HepG2 (cell line): ENCODE data around the gene IQGAP2. TPM values are rescaled to one million over a fixed set of nuclear protein-coding genes. Genes with fewer than 3 reads are reported as not detected.

Experiments used
- ATAC-seq: fragments of 200-7000 bp; cut with Tn5 transposase; 3 replicates; pipeline ENCODE4 v1.9.1; 2020; ENCODE audit warnings: mild to moderate bottlenecking, moderate library complexity
- BruUV-seq: library from RNA; stranded (reverse); fragments of 400-500 nt; replicated peaks from 2 replicates; lab custom pipeline; 2021; lab: Mats Ljungman, UMichigan
- CTCF ChIA-PET: fragments of 300-600 bp; formaldehyde crosslinking; extraction: SDS; loops from one replicate; lab custom pipeline; 2021; ENCODE audit warnings: low total read pairs, inconsistent platforms, low intra/inter-chr PET ratio; lab: Yijun Ruan, JAX
- POLR2A ChIA-PET: fragments of 350-600 bp; sonication (Branson Sonifier 250); formaldehyde crosslinking; loops from one replicate; lab custom pipeline; 2020; ENCODE audit warnings: antibody characterized with exemption, inconsistent platforms; lab: Yijun Ruan, JAX
- DNase-seq: peaks from one replicate; pipeline ENCODE4 v3.0.0-alpha.2; 2015; ENCODE audit warnings: low spot score
- FAIRE-seq: peaks from 3 replicates; lab custom pipeline; 2011; peaks lifted over from hg19 to GRCh38; lab: Jason Lieb, UNC
- H2AFZ ChIP-seq: one replicate; pipeline ENCODE4 v1.6.1; 2011; ENCODE audit warnings: low read length, inconsistent platforms
- H3K27ac ChIP-seq: fragments of 300-600 bp; 3 replicates; pipeline ENCODE4 v1.8.0; 2011; ENCODE audit warnings: mixed run types, mild to moderate bottlenecking, mixed read lengths, low read length, inconsistent platforms; ENCODE audit not compliant: insufficient read depth; ENCODE audit errors: extremely low read length
- H3K27me3 ChIP-seq, 2 experiments: fragments of 200-600 bp in 1 of 2; 2 replicates in 1 of 2; 3 replicates in 1 of 2; pipeline versions ENCODE4 v1.6.0 to v1.8.0; 2011; ENCODE audit warnings: low read length in 2 of 2, mild to moderate bottlenecking in 2 of 2, moderate library complexity in 2 of 2, inconsistent platforms in 1 of 2; ENCODE audit not compliant: insufficient read depth in 2 of 2, control insufficient read depth in 1 of 2
- H3K36me3 ChIP-seq, 2 experiments: fragments of 200-600 bp in 1 of 2; replicated peaks in 1 of 2; 2 replicates in 1 of 2; 3 replicates in 1 of 2; pipeline versions ENCODE4 v1.5.1 to v1.8.0; 2011; ENCODE audit warnings: low read length in 2 of 2, inconsistent platforms in 1 of 2; ENCODE audit not compliant: insufficient read depth in 2 of 2, control insufficient read depth in 1 of 2
- H3K4me1 ChIP-seq: 2 replicates; pipeline ENCODE4 v1.5.1; 2012; ENCODE audit warnings: low read length, inconsistent platforms; ENCODE audit not compliant: insufficient read depth
- H3K4me2 ChIP-seq: 2 replicates; pipeline ENCODE4 v1.6.0; 2011; ENCODE audit warnings: low read depth, low read length, inconsistent platforms
- H3K4me3 ChIP-seq, 3 experiments: fragments of 200-600 bp in 1 of 3; sonication (generic), shearing (Covaris generic) in 1 of 3; replicated peaks in 1 of 3; 2 replicates each; pipeline ENCODE4 v1.5.1; 2011 to 2016; ENCODE audit warnings: low read length in 3 of 3, inconsistent platforms in 2 of 3, low read depth in 2 of 3, mild to moderate bottlenecking in 2 of 3, control low read depth in 1 of 3, mixed read lengths in 1 of 3; ENCODE audit not compliant: insufficient read depth in 1 of 3
- H3K79me2 ChIP-seq: one replicate; pipeline ENCODE4 v1.6.1; 2011; ENCODE audit warnings: low read length, inconsistent platforms; ENCODE audit not compliant: insufficient read depth
- H3K9ac ChIP-seq: 2 replicates; pipeline ENCODE4 v1.6.0; 2011; ENCODE audit warnings: mild to moderate bottlenecking, low read depth, low read length, inconsistent platforms; ENCODE audit not compliant: insufficient read depth
- H3K9me3 ChIP-seq: 2 replicates; pipeline ENCODE4 v1.5.1; 2012; ENCODE audit warnings: mild to moderate bottlenecking, low read length
- H4K20me1 ChIP-seq: 2 replicates; pipeline ENCODE4 v1.6.0; 2011; ENCODE audit warnings: inconsistent platforms, mild to moderate bottlenecking, low read length, moderate library complexity; ENCODE audit not compliant: insufficient read depth
- GABPA ChIP-seq, 2 experiments: IDR thresholded peaks; 2 replicates each; pipeline ENCODE4 v1.6.1; 2011 to 2016; ENCODE audit warnings: low read depth in 2 of 2, low read length in 1 of 2, missing biosample characterization in 1 of 2, missing genetic modification characterization in 1 of 2
- HMGA1 ChIP-seq: sonication (generic); formaldehyde crosslinking; conservative IDR thresholded peaks from 2 replicates; pipeline ENCODE4 v1.4.0; 2020; ENCODE audit warnings: missing genetic modification reagents
- MTERF4 ChIP-seq: sonication (generic); formaldehyde crosslinking; IDR thresholded peaks from 2 replicates; pipeline ENCODE4 v1.8.0; 2023; ENCODE audit warnings: mild to moderate bottlenecking, missing genetic modification reagents
- RBAK ChIP-seq: sonication (generic); formaldehyde crosslinking; IDR thresholded peaks from 2 replicates; pipeline ENCODE4 v1.5.1; 2020; ENCODE audit warnings: mild to moderate bottlenecking, missing genetic modification reagents
- SYNCRIP ChIP-seq: fragments of 200-400 bp; formaldehyde crosslinking; IDR thresholded peaks from 2 replicates; pipeline ENCODE4 v1.6.1; 2018; ENCODE audit warnings: mild to moderate bottlenecking, low read depth, low read length; ENCODE audit not compliant: insufficient read depth
- ZNF205 ChIP-seq: IDR thresholded peaks from 2 replicates; pipeline ENCODE4 v1.6.1; 2018; ENCODE audit warnings: missing biosample characterization, missing genetic modification reagents
- ZNF382 ChIP-seq: sonication (generic); formaldehyde crosslinking; IDR thresholded peaks from 2 replicates; pipeline ENCODE4 v1.5.0; 2020; ENCODE audit warnings: missing genetic modification reagents, mild to moderate bottlenecking, borderline replicate concordance
- ZNF510 ChIP-seq: sonication (generic); formaldehyde crosslinking; IDR thresholded peaks from 2 replicates; pipeline ENCODE4 v1.4.0; 2020; ENCODE audit warnings: low read depth, mild to moderate bottlenecking, missing genetic modification reagents
- ZNF550 ChIP-seq: sonication (generic); formaldehyde crosslinking; IDR thresholded peaks from 2 replicates; pipeline ENCODE4 v1.4.0; 2020; ENCODE audit warnings: mild to moderate bottlenecking, missing genetic modification reagents, borderline replicate concordance
- ZNF607 ChIP-seq: sonication (generic); formaldehyde crosslinking; IDR thresholded peaks from 2 replicates; pipeline ENCODE4 v1.5.1; 2020; ENCODE audit warnings: missing genetic modification reagents, mild to moderate bottlenecking, borderline replicate concordance
- WGBS: methylation state at CpG from one replicate; pipeline ENCODE4 v1.1.6; 2017; ENCODE audit warnings: low lambda C conversion rate; 5-methylcytosine and 5-hydroxymethylcytosine counted together
- in situ Hi-C: cut with HindIII; loops from 2 replicates; pipeline ENCODE4 v1.10.0; 2017; ENCODE audit warnings: low pct_unique_long_range_greater_than_20kb; ENCODE audit not compliant: extremely low pct_ligation_motif_present
- intact Hi-C: fragments of 100-400 bp; cut with micrococcal nuclease; formaldehyde crosslinking; loops from one replicate; pipeline ENCODE4 v1.10.0; 2022; ENCODE audit not compliant: unreplicated experiment
- polyA plus RNA-seq, 8 experiments: library from polyadenylated mRNA; depleted of rRNA in 3 of 8; stranded (reverse) in 7 of 8; unstranded in 1 of 8; fragments of >200 nt; fragmentation: Illumina TruSeq in 4 of 8; extraction: Trizol in 4 of 8; gene quantifications; 2 replicates each; pipeline versions ENCODE4 v1.2.1 to v1.2.3, GENCODE V29; 2011 to 2016; ENCODE audit warnings: low read depth in 4 of 8, missing spikeins in 1 of 8, mixed read lengths in 1 of 8; ENCODE audit not compliant: insufficient read depth in 1 of 8
- total RNA-seq, 5 experiments: library from RNA; depleted of rRNA; stranded (reverse); fragments of >200 nt; fragmentation: Illumina TruSeq; extraction: Trizol; gene quantifications; 2 replicates each; pipeline ENCODE4 v1.2.3, GENCODE V29; 2016; ENCODE audit warnings: low read depth in 1 of 5
- TF ChIP-seq, protein P1 (sequence below): sonication (generic); formaldehyde crosslinking; IDR thresholded peaks from 2 replicates; pipeline ENCODE4 v1.4.0; 2020; ENCODE audit warnings: missing genetic modification reagents; ENCODE audit errors: not compliant biosample characterization
- TF ChIP-seq, protein P2 (sequence below): sonication (generic); formaldehyde crosslinking; IDR thresholded peaks from 2 replicates; pipeline ENCODE4 v1.4.0; 2020; ENCODE audit warnings: mild to moderate bottlenecking, missing genetic modification reagents
- TF ChIP-seq, protein P3 (sequence below): IDR thresholded peaks from 2 replicates; pipeline ENCODE4 v1.6.1; 2018; ENCODE audit warnings: missing genetic modification reagents, mild to moderate bottlenecking, missing compliant biosample characterization

The IQGAP2 gene
- total and polyA plus RNA-seq, 2 of the 13 experiments (the other 11 are each of a cell fraction or from before 2014, with no cell fraction given), result 35.2 to 83.3 TPM

GRCh38 chr5:76479281-76479680, 76.2 kb downstream of the IQGAP2 start:
- H3K4me3 ChIP-seq, result no peak overlapping the region
- H3K79me2 ChIP-seq, result peaks cover 53% of the 10 kb centered on the region
- TF ChIP-seq ZNF550 (no peak), ZNF382 (CRISPR knock-in tag) (no peak), ZNF607 (CRISPR knock-in tag) (no peak), MTERF4 (CRISPR knock-in tag) (no peak), SYNCRIP (no peak), HMGA1 (CRISPR knock-in tag) (no peak), ZNF510 (CRISPR knock-in tag) (no peak), ZNF205 (CRISPR knock-in tag) (no peak), GABPA (IDR thresholded peaks at IDR 0.05; ENCODE audit: low read depth, low read length) (no peak), GABPA (CRISPR knock-in tag; IDR thresholded peaks at IDR 0.05; ENCODE audit: low read depth) (no peak), RBAK (CRISPR knock-in tag) (no peak)
- TF ChIP-seq, protein P1, sequence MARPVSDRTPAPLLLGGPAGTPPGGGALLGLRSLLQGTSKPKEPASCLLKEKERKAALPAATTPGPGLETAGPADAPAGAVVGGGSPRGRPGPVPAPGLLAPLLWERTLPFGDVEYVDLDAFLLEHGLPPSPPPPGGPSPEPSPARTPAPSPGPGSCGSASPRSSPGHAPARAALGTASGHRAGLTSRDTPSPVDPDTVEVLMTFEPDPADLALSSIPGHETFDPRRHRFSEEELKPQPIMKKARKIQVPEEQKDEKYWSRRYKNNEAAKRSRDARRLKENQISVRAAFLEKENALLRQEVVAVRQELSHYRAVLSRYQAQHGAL, result no peak
- TF ChIP-seq, protein P2, sequence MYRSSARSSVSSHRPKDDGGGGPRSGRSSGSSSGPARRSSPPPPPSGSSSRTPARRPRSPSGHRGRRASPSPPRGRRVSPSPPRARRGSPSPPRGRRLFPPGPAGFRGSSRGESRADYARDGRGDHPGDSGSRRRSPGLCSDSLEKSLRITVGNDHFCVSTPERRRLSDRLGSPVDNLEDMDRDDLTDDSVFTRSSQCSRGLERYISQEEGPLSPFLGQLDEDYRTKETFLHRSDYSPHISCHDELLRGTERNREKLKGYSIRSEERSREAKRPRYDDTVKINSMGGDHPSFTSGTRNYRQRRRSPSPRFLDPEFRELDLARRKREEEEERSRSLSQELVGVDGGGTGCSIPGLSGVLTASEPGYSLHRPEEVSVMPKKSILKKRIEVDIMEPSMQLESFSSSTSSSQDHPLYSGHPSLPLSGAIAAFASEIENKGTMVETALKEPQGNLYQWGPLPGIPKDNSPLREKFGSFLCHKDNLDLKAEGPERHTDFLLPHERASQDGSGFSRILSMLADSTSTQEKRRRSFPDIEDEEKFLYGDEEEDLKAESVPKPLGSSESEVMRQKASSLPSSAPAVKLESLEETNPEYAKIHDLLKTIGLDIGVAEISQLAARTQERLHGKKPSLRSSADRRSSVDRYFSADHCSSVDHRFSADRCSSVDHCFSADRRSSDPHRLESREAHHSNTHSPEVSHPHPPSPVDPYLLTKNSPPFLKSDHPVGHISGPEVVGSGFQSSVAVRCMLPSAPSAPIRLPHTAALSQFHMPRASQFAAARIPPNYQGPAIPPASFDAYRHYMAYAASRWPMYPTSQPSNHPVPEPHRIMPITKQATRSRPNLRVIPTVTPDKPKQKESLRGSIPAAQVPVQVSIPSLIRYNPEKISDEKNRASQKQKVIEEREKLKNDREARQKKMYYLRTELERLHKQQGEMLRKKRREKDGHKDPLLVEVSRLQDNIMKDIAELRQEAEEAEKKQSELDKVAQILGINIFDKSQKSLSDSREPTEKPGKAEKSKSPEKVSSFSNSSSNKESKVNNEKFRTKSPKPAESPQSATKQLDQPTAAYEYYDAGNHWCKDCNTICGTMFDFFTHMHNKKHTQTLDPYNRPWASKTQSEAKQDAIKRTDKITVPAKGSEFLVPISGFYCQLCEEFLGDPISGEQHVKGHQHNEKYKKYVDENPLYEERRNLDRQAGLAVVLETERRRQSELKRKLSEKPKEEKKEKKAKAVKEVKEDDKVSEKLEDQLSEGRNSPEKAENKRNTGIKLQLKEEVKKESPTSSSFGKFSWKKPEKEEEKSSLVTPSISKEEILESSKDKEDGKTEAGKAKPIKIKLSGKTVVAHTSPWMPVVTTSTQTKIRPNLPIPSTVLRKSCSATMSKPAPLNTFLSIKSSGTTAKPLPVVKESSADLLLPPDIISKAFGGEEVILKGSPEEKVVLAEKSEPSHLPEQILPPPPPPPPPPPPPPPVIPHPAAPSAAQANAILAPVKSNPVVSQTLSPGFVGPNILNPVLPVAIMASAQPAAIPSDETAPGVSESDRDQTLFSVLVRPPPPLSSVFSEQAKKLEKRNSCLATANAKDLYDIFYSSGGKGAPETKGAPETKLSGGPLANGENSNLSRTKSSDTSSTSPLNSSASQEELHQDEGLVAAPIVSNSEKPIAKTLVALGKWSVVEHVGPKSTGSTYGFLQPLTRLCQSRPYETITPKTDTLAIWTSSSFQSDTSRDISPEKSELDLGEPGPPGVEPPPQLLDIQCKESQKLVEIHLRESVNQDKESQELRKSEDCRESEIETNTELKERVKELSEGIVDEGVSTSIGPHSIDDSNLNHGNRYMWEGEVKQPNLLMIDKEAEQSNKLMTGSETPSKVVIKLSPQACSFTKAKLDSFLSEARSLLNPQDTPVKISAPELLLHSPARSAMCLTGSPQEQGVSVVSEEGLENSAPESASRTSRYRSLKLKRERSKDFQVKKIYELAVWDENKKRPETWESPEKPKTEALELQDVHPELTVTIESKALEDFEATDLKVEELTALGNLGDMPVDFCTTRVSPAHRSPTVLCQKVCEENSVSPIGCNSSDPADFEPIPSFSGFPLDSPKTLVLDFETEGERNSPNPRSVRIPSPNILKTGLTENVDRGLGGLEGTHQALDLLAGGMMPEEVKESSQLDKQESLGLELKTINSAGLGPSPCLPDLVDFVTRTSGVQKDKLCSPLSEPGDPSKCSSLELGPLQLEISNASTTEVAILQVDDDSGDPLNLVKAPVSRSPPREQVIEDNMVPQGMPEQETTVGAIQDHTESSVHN (CRISPR knock-in tag), result no peak
- TF ChIP-seq, protein P3, sequence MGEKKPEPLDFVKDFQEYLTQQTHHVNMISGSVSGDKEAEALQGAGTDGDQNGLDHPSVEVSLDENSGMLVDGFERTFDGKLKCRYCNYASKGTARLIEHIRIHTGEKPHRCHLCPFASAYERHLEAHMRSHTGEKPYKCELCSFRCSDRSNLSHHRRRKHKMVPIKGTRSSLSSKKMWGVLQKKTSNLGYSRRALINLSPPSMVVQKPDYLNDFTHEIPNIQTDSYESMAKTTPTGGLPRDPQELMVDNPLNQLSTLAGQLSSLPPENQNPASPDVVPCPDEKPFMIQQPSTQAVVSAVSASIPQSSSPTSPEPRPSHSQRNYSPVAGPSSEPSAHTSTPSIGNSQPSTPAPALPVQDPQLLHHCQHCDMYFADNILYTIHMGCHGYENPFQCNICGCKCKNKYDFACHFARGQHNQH, result no peak
- in situ Hi-C loops (no loop called here), intact Hi-C loops (no loop called here)
- H3K27ac ChIP-seq, result peak overlapping the region; percentile 4
- no peaks in the 10 kb centered on the region for H3K9me3 ChIP-seq
- H3K4me2 ChIP-seq, result no peak overlapping the region
- no TSS peak for BruUV-seq
- peaks cover 82% of the 10 kb centered on the region for H3K4me1 ChIP-seq
- DNase-seq (no peak), FAIRE-seq (no peak), ATAC-seq (no peak)
- ChIA-PET POLR2A (interaction anchor here (1.4 kb wide), 1 partner anchor 9 kb away, joined by 3 read pairs; no protein-coding TSS in a partner anchor), CTCF (no interaction called here)
- H2AFZ ChIP-seq, result no peak overlapping the region
- WGBS, result 90% methylated on average over 4 of the region's 4 CpGs
- H4K20me1 ChIP-seq, result no peaks in the 10 kb centered on the region
- no peaks in the 10 kb centered on the region for H3K27me3 ChIP-seq
- H3K9ac ChIP-seq, result no peak overlapping the region
- H3K36me3 ChIP-seq, result no peaks in the 10 kb centered on the region; a peak in 1 of 5 replicates
